Measurements from ENCODE around the gene GEMIN7. TPM values are rescaled to one million over a fixed set of nuclear protein-coding genes. Genes with fewer than 3 reads are reported as not detected.
A peak's percentile ranks its signal among the peaks of the same experiment; 100 is the strongest.

GEMIN7 gene
- total and polyA plus RNA-seq, 12 donors = 10.7 to 38.2 (median 14.8) TPM

DNA sequence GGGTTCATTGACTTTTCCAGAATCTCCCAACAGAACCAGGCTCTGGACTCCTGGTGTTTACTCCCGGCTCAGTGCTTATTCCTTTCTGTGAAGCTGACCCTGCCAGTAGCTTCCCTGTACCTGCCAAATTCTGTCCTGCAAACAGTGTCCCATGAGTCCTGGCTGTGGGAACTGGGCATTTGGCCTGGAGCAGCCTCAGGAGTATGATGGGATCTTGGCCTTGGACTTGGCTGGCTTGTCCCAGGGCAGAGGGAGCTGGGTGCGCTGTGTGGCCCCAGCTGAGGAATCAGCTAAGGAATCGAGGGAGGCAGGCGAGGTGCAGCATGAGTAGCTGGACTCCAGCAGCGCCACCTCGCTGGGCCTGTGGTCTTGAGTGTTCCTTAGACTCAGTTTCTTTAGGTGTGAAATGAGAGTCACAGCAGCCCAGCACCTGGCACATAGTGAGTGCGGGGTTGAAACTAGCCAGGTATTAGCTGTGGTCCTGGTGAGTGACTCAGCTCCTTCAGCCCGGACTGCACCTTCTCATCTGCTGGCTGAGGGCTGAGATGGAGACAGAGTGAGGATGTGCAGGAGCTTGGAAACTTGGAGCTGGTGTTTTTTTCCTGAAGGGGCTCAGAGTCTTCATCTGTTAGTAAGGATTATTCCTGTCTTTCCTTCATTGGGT lies 29.9 kb upstream of the GEMIN7 start:
- 73 to 81% methylated on average over 8 of the region's 8 CpGs for WGBS, 2 donors
- no peaks in the 10 kb centered on the region for H3K9me3 ChIP-seq
- DNase-seq (peak; percentile 33 to 44), ATAC-seq (peak in 7 of 8 donors; percentile 49 to 87 (median 76))
- peak overlapping the region in 4 of 10 donors; percentile 8 to 57 (median 32) for H3K27ac ChIP-seq
- TF ChIP-seq, protein P1, sequence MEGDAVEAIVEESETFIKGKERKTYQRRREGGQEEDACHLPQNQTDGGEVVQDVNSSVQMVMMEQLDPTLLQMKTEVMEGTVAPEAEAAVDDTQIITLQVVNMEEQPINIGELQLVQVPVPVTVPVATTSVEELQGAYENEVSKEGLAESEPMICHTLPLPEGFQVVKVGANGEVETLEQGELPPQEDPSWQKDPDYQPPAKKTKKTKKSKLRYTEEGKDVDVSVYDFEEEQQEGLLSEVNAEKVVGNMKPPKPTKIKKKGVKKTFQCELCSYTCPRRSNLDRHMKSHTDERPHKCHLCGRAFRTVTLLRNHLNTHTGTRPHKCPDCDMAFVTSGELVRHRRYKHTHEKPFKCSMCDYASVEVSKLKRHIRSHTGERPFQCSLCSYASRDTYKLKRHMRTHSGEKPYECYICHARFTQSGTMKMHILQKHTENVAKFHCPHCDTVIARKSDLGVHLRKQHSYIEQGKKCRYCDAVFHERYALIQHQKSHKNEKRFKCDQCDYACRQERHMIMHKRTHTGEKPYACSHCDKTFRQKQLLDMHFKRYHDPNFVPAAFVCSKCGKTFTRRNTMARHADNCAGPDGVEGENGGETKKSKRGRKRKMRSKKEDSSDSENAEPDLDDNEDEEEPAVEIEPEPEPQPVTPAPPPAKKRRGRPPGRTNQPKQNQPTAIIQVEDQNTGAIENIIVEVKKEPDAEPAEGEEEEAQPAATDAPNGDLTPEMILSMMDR (IDR thresholded peaks at IDR 0.05) = no peak
- no peaks in the 10 kb centered on the region for H3K27me3 ChIP-seq
- peaks cover 0 to 72% (median 48%) of the 10 kb centered on the region in 9 donors for H3K4me1 ChIP-seq
- intact Hi-C loops (cut with DNase I) = no loop called here
- H3K4me3 ChIP-seq = no peak overlapping the region
- H3K36me3 ChIP-seq = peaks cover 0 to 75% (median 17%) of the 10 kb centered on the region in 9 donors

- TF ChIP-seq, protein P1 (IDR thresholded peaks at IDR 0.05) = no peak
- Histone ChIP-seq H3K4me1 (peaks cover 0 to 64% (median 42%) of the 10 kb centered on the region in 9 donors), H3K4me3 (no peak overlapping the region), H3K27me3 (no peaks in the 10 kb centered on the region), H3K9me3 (no peaks in the 10 kb centered on the region), H3K36me3 (peaks cover 0 to 75% (median 16%) of the 10 kb centered on the region in 9 donors), H3K27ac (no peak overlapping the region)
- no peak for DNase-seq
- intact Hi-C loops (cut with DNase I) = loop anchor here in 3 of 10 donors (10.0 kb wide), 1 partner anchor 145 kb away; the partner anchor contains the start of gene APOE (in 3 of the 3)
- WGBS, 2 donors = 70 to 78% methylated on average over 6 of the region's 6 CpGs
- ATAC-seq = no peak
Measured at GRCh38 chr19:45050036-45050435, 29.0 kb upstream of the GEMIN7 start.

DNA sequence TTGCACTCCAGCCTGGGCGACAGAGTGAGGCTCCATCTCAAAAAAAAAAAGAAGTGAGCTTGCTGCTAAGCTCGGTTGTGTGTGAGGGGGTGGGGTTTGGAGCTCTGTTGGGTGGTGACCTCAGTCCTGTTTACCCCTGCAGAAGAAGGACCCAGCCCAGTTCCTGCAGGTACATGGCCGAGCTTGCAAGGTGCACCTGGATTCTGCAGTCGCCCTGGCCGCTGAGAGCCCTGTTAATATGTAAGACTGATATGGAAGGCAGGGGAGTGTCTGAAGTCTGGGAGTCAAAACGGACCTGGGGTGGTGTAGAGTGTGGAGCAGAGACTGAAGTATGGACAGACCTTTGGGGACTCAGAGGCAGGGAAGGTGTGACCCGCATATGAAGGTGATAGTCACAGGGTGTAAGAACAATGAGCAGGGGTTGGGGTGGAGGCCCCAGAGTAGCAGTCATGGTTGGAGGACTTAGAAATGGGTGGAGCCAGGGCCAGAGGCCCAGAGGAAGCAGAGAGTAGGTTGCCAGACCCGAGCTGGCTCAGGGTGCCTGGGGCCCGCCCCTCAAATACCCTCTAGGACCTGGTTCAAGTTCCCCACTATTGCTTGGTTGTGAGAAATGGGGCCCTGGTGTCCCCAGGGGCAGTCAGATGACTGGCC lies 27.0 kb upstream of the GEMIN7 start:
- no peak for ATAC-seq
- intact Hi-C loops (cut with DNase I) = loop anchor here in 3 of 10 donors (10.0 kb wide), 1 partner anchor 147 kb away; the partner anchor contains the start of gene APOE (in 3 of the 3)
- Histone ChIP-seq H3K4me3 (no peak overlapping the region), H3K9me3 (no peaks in the 10 kb centered on the region), H3K4me1 (peaks cover 0 to 44% (median 24%) of the 10 kb centered on the region in 9 donors), H3K27ac (no peak overlapping the region), H3K36me3 (peaks cover 0 to 75% (median 25%) of the 10 kb centered on the region in 9 donors), H3K27me3 (no peaks in the 10 kb centered on the region)
- 72 to 73% methylated on average over 9 of the region's 9 CpGs for WGBS, 2 donors
- DNase-seq = no peak
- TF ChIP-seq, protein P1 (IDR thresholded peaks at IDR 0.05) = no peak

GRCh38 chr19:45056831-45057230 lies 22.2 kb upstream of the GEMIN7 start:
- no peak for DNase-seq
- Histone ChIP-seq H3K9me3 (no peaks in the 10 kb centered on the region), H3K36me3 (peaks cover 4 to 100% (median 70%) of the 10 kb centered on the region in 9 donors), H3K27ac (no peak overlapping the region), H3K4me3 (no peak overlapping the region), H3K27me3 (no peaks in the 10 kb centered on the region), H3K4me1 (peaks cover 0 to 7% (median 0%) of the 10 kb centered on the region in 9 donors)
- WGBS, 2 donors = 86 to 90% methylated on average over 8 of the region's 8 CpGs
- intact Hi-C loops (cut with DNase I) = loop anchor here in 4 of 10 donors (5.0 to 10.0 kb wide), 2 partner anchors 70 to 152 kb away; partner anchors contain the start of gene APOE (in 3 of the 4)
- TF ChIP-seq, protein P1 (IDR thresholded peaks at IDR 0.05) = no peak
- ATAC-seq = no peak

All from heart right ventricle (tissue), 16 donors.